A673 (cell line): ENCODE measurements around the gene TGM1.

ENCODE experiments used
- EZH2 ChIP-seq: fragments of 200-600 bp; sonication (generic); IDR thresholded peaks from 2 replicates; pipeline ENCODE4 v1.6.1; 2017; ENCODE audit warnings: borderline replicate concordance, low read depth, mild to moderate bottlenecking, mixed read lengths, antibody characterized with exemption, low read length; ENCODE audit not compliant: poor library complexity, severe bottlenecking
- TF ChIP-seq, protein P1 (sequence below): fragments of 300-800, 200-600 bp; sonication (generic); conservative IDR thresholded peaks from 2 replicates; pipeline ENCODE4 v1.5.1; 2017; ENCODE audit warnings: low read depth, mild to moderate bottlenecking, antibody characterized with exemption, low read length, moderate library complexity, mixed read lengths

DNA sequence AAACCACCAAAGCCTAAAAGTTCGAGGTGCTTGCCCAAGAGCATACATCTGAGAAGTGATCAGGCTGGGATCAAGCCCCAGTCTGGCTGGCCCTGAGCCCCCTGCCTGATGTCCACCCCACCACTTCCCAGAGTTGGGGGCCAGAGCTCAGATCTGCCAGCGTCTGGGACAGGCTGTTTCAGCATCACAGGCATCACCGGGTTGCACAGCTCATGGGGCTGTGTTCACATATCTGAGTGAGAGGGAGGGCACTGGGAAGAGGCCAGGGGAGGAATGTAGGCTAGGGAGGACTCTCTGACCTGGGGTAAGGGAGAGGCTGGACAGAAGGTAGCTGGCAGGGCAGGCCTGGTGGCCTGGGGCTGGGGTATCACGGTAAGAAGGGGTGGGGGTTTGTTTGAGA is 6.0 kb downstream of the TGM1 start:
- TF ChIP-seq, protein P1, sequence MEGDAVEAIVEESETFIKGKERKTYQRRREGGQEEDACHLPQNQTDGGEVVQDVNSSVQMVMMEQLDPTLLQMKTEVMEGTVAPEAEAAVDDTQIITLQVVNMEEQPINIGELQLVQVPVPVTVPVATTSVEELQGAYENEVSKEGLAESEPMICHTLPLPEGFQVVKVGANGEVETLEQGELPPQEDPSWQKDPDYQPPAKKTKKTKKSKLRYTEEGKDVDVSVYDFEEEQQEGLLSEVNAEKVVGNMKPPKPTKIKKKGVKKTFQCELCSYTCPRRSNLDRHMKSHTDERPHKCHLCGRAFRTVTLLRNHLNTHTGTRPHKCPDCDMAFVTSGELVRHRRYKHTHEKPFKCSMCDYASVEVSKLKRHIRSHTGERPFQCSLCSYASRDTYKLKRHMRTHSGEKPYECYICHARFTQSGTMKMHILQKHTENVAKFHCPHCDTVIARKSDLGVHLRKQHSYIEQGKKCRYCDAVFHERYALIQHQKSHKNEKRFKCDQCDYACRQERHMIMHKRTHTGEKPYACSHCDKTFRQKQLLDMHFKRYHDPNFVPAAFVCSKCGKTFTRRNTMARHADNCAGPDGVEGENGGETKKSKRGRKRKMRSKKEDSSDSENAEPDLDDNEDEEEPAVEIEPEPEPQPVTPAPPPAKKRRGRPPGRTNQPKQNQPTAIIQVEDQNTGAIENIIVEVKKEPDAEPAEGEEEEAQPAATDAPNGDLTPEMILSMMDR = no peak
- TF ChIP-seq EZH2 = no peak
